T-helper 2 cell treated with Interferon-gamma antibody and Interleukin-4, amounts not matched to agents 100 ng/mL and 5 ng/mL, for 36 hours (primary cell): ENCODE data around the gene OR10H5. TPM values are rescaled to one million over a fixed set of nuclear protein-coding genes. Genes with fewer than 3 reads are reported as not detected.

Experiments used
- intact Hi-C: fragments of 100-400 bp; cut with micrococcal nuclease; formaldehyde crosslinking; loops from one replicate; pipeline ENCODE4 v1.15.1; 2023
- total RNA-seq: library from RNA; stranded (reverse); gene quantifications from 2 replicates; pipeline ENCODE4 v1.2.3, GENCODE V29; 2022

Gene OR10H5
- total RNA-seq, 1 donor from 2014 or later, result not detected

DNA sequence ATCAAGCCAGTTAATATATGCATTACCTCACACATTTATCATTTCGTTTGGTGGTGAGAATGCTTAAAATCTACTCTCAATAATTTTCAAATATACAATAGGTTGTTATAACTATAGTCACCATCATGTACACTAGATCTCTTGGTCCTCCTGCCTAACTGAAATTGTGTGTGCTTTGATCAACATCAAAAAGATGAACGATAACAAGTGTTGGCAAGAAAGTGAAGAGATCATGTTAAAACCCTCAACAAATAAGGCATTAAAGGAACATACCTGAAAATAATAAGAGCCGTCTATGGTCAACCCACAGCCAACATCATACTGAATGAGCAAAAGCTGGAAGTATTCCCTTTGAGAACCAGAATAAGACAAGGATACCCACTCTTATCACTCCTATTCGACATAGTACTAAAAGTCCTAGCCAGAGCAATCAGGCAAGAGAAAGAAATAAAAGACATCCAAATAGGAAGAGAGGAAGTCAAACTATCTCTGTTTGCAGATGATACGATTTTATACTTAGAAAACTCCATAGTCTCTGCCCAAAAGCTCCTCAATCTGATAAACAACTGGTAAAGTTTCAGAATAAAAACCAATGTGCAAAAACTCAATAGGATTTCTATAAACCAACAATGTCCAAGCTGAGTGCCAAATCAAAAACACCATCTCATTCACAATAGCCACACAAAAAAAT is 55.9 kb downstream of the OR10H5 start:
- intact Hi-C loops, result no loop called here

GRCh38 chr19:15843894-15844222 is 56.4 kb downstream of the OR10H5 start:
- intact Hi-C loops, result loop anchor here (1.0 kb wide), 1 partner anchor 8 kb away; no protein-coding TSS in a partner anchor

GRCh38 chr19:15846923-15847322 is 59.5 kb downstream of the OR10H5 start:
- intact Hi-C loops, result no loop called here

- intact Hi-C loops, result no loop called here
These were observed 62.9 kb downstream of the OR10H5 start for GRCh38 chr19:15850385-15850784.

Other genes starting within 250 kb of the OR10H5 start
- not detected in 2 replicates for gene CYP4F8, start 172.4 kb upstream of the OR10H5 start, total RNA-seq
- gene CYP4F3, start 146.8 kb upstream of the OR10H5 start, total RNA-seq, result 0.18 and 0.32 TPM in 2 replicates
- not detected in 2 replicates for gene CYP4F12, start 114.6 kb upstream of the OR10H5 start, total RNA-seq
- not detected in 2 replicates for gene OR10H2, start 59.6 kb upstream of the OR10H5 start, total RNA-seq
- gene OR10H3, start 49.7 kb upstream of the OR10H5 start, total RNA-seq, result not detected in 2 replicates
- gene OR10H1, start 28.0 kb downstream of the OR10H5 start, total RNA-seq, result not detected in 2 replicates
- not detected in 2 replicates for gene CYP4F2, start 110.4 kb downstream of the OR10H5 start, total RNA-seq
- not detected in 2 replicates for gene CYP4F11, start 146.9 kb downstream of the OR10H5 start, total RNA-seq
- gene OR10H4, start 161.3 kb downstream of the OR10H5 start, total RNA-seq, result not detected in 2 replicates